Glutamatergic neuron (in vitro differentiated cells): ENCODE results near the gene FXYD2. TPM values are rescaled to one million over a fixed set of nuclear protein-coding genes. Genes with fewer than 3 reads are reported as not detected.

ENCODE experiments used
- DNase-seq: peaks from one replicate; pipeline ENCODE4 v3.0.0; 2022
- H3K27ac Mint-ChIP-seq: one replicate; pipeline ENCODE4 v1.8.0; 2020; ENCODE audit warnings: mild to moderate bottlenecking, mixed read lengths, inconsistent platforms; ENCODE audit not compliant: unreplicated experiment
- H3K27me3 Mint-ChIP-seq: one replicate; pipeline ENCODE4 v1.8.0; 2020; ENCODE audit warnings: mild to moderate bottlenecking, moderate library complexity, mixed read lengths, inconsistent platforms; ENCODE audit not compliant: unreplicated experiment
- H3K36me3 Mint-ChIP-seq: one replicate; pipeline ENCODE4 v1.8.0; 2020; ENCODE audit warnings: mild to moderate bottlenecking, mixed read lengths, inconsistent platforms; ENCODE audit not compliant: unreplicated experiment
- H3K4me1 Mint-ChIP-seq: one replicate; pipeline ENCODE4 v1.8.0; 2020; ENCODE audit warnings: mild to moderate bottlenecking, low read depth, mixed read lengths, inconsistent platforms; ENCODE audit not compliant: unreplicated experiment
- H3K4me3 Mint-ChIP-seq: one replicate; pipeline ENCODE4 v1.8.0; 2020; ENCODE audit warnings: mild to moderate bottlenecking, mixed read lengths, inconsistent platforms; ENCODE audit not compliant: unreplicated experiment
- H3K9me3 Mint-ChIP-seq: one replicate; pipeline ENCODE4 v1.8.0; 2020; ENCODE audit warnings: mild to moderate bottlenecking, moderate library complexity, mixed read lengths, inconsistent platforms; ENCODE audit not compliant: unreplicated experiment
- CTCF ChIP-seq: fragments of 200-600 bp; sonication (generic); IDR thresholded peaks from one replicate; pipeline ENCODE4 v1.5.0; 2021; ENCODE audit not compliant: partially characterized antibody, unreplicated experiment
- total RNA-seq: library from RNA; stranded (reverse); fragmentation: NEBNext Ultra II Directional; extraction: Animal tissue kit (Norgen Biotek cat#: 25700); gene quantifications from one replicate; pipeline ENCODE4 v1.2.1, GENCODE V29; 2021; ENCODE audit not compliant: unreplicated experiment

Gene FXYD2
- total RNA-seq, 1 donor from 2014 or later: 0.44 TPM

GRCh38 chr11:117833401-117833891 lies 8.9 kb upstream of the FXYD2 start:
- H3K27me3 Mint-ChIP-seq: peaks cover 4% of the 10 kb centered on the region
- H3K27ac Mint-ChIP-seq: no peak overlapping the region
- peaks cover 12% of the 10 kb centered on the region for H3K4me1 Mint-ChIP-seq
- H3K36me3 Mint-ChIP-seq: no peaks in the 10 kb centered on the region
- H3K4me3 Mint-ChIP-seq: no peak overlapping the region
- TF ChIP-seq CTCF: no peak
- H3K9me3 Mint-ChIP-seq: peaks cover 4% of the 10 kb centered on the region
- no peak for DNase-seq

- Mint-ChIP-seq H3K4me3 (no peak overlapping the region), H3K27me3 (peaks cover 8% of the 10 kb centered on the region), H3K27ac (no peak overlapping the region), H3K4me1 (peaks cover 5% of the 10 kb centered on the region), H3K9me3 (peaks cover 4% of the 10 kb centered on the region), H3K36me3 (no peaks in the 10 kb centered on the region)
- no peak for TF ChIP-seq CTCF
- no peak for DNase-seq
These were observed 8.0 kb upstream of the FXYD2 start for GRCh38 chr11:117832511-117832910.

GRCh38 chr11:117831661-117832415 lies 7.3 kb upstream of the FXYD2 start:
- no peaks in the 10 kb centered on the region for H3K4me1 Mint-ChIP-seq
- H3K27ac Mint-ChIP-seq: no peak overlapping the region
- DNase-seq: no peak
- TF ChIP-seq CTCF: no peak
- peaks cover 11% of the 10 kb centered on the region for H3K27me3 Mint-ChIP-seq
- H3K9me3 Mint-ChIP-seq: peaks cover 6% of the 10 kb centered on the region
- H3K36me3 Mint-ChIP-seq: no peaks in the 10 kb centered on the region
- H3K4me3 Mint-ChIP-seq: no peak overlapping the region

GRCh38 chr11:117830674-117831351 lies 6.3 kb upstream of the FXYD2 start:
- peak; percentile 16 for DNase-seq
- peaks cover 13% of the 10 kb centered on the region for H3K27me3 Mint-ChIP-seq
- no peak overlapping the region for H3K4me3 Mint-ChIP-seq
- H3K4me1 Mint-ChIP-seq: no peaks in the 10 kb centered on the region
- peaks cover 6% of the 10 kb centered on the region for H3K9me3 Mint-ChIP-seq
- H3K36me3 Mint-ChIP-seq: no peaks in the 10 kb centered on the region
- no peak for TF ChIP-seq CTCF
- no peak overlapping the region for H3K27ac Mint-ChIP-seq

GRCh38 chr11:117830072-117830471 lies 5.5 kb upstream of the FXYD2 start:
- Mint-ChIP-seq H3K27me3 (peaks cover 16% of the 10 kb centered on the region), H3K9me3 (peaks cover 6% of the 10 kb centered on the region), H3K36me3 (no peaks in the 10 kb centered on the region), H3K4me1 (peaks cover 3% of the 10 kb centered on the region), H3K4me3 (no peak overlapping the region), H3K27ac (no peak overlapping the region)
- TF ChIP-seq CTCF: no peak
- DNase-seq: peak; percentile 12
